Measurements from ENCODE around the gene FYTTD1. TPM values are rescaled to one million over a fixed set of nuclear protein-coding genes. Genes with fewer than 3 reads are reported as not detected.

FYTTD1 gene
- total RNA-seq, 1 experiment from 2014 or later = 94.6 TPM

GRCh38 chr3:197736491-197737318, 13.0 kb upstream of the FYTTD1 start, which contains the start of gene RUBCN:
TSS of gene RUBCN (minus strand) at chr3:197736904. CDS start at chr3:197736719, 185 bp downstream.
- DNase-seq (ENCODE audit: low spot score) = peak; percentile 96
- in situ Hi-C loops (cut with HindIII; ENCODE audit: low sequenced_read_pairs) = no loop called here

- in situ Hi-C loops (cut with HindIII; ENCODE audit: low sequenced_read_pairs) = no loop called here
- no peak for DNase-seq (ENCODE audit: low spot score)
These were observed 12.4 kb upstream of the FYTTD1 start for GRCh38 chr3:197737319-197737649.

DNA sequence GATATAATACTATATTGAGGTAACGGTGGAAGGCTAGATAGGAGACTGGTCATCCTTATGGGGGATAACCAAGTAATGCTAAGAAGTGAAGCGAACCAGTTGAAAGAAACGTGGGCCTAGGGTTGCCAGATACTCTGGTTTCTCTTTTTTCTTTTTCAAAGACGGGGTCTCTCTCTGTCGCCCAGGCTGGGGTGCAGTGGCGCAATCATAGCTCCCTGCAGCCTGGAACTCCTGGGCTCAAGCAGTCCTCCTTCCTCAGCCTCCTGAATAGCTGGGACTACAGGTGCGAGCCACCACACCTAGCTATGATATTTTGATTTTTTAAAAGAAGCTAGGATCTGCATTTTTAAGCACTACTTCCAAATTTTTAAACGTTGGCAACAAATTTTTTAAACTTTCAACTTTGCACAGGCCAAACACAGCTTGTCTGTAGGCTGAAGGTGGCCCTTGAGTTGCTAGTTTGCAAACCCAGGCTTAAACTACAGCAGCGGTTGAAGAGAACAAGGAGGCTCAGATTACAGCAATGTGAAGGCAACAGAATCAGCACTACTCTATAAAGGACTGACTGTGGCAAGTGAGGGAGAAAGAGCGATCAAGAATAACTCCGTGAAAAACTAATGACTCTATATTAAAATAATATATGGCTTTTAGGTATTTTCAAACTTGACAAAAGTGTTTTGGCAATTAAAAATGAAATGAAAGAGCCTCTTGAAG, 11.8 kb upstream of the FYTTD1 start:
- in situ Hi-C loops (cut with HindIII; ENCODE audit: low sequenced_read_pairs) = no loop called here
- no peak for DNase-seq (ENCODE audit: low spot score)

DNA sequence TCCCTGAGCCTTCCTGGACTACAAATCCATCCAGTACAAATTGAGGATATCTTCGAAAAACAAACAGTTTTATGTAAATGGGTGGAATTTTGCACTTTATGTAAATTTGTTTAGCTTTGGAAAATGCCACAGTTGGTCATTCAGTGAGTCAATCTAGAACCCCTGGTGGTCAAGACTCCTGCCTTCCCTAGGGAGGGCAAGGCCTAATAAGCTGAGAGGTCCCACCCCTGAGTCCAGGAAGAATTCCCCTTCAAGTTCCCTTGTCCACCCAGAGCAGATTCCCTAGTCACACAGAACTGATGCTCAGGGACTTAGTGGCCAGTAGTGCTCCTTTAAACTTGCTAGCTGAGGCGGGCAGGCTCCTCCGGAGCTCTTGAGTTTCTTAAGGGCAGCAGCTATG, 6.9 kb upstream of the FYTTD1 start:
- no peak for DNase-seq (ENCODE audit: low spot score)

GRCh38 chr3:197746209-197746608, 3.5 kb upstream of the FYTTD1 start:
- DNase-seq (ENCODE audit: low spot score) = no peak
- in situ Hi-C loops (cut with HindIII; ENCODE audit: low sequenced_read_pairs) = no loop called here

More for the DNA sequence above, 6.9 kb upstream of the FYTTD1 start:
- in situ Hi-C loops (cut with HindIII; ENCODE audit: low sequenced_read_pairs) = no loop called here

- DNase-seq (ENCODE audit: low spot score) = peak; percentile 32
- in situ Hi-C loops (cut with HindIII; ENCODE audit: low sequenced_read_pairs) = no loop called here
These were observed 2.9 kb upstream of the FYTTD1 start for GRCh38 chr3:197746801-197747237.

DNA sequence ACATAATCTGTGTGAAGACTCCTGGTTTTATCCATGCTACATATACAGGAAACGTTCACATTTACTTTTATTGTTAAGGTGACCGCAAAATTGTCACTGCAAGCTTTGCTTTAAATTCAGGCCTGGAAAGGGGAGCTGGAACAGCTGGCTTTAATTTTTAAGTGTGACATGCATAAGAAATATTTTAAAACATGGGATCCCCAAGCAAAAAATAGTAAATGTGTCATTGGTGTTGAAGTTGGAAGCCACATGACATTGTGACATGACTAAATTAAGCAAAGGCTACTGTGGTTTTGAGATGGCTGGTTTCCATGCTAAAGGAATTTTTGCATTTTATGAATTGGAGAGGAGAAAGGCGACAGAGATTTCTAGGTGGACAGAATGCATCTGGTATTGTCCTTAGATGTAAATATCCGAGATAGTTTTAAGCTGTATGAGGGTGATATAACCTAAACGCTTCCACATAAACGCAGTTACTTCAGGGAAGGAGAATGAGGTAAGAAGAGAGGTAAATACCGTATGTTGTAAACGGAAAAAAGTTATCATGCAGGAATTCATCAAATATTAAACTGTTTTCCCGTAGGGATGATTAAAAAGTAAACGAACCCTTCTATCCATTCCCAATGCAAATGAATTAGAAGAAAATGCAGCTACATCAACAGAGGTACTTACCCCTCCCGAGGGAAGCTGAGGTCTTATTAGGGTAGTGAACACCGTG, 927 bp upstream of the FYTTD1 start:
- in situ Hi-C loops (cut with HindIII; ENCODE audit: low sequenced_read_pairs) = no loop called here
- DNase-seq (ENCODE audit: low spot score) = peak; percentile 69

DNA sequence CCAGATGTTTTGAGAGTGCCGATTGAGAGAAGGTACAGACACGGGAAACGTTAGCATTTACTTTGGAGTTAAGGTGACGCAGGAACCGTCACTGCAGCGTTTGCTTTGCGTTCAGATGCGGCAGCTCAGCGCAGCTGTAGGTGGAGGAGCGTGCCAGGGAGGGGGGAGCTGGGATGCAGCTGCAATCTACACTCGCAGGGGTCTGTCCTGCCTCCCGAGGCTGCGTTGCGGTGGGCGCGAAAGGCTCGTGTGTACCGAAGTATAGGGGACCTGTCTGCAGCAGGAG, 425 bp upstream of the FYTTD1 start:
- no peak for DNase-seq (ENCODE audit: low spot score)
- in situ Hi-C loops (cut with HindIII; ENCODE audit: low sequenced_read_pairs) = no loop called here

- in situ Hi-C loops (cut with HindIII; ENCODE audit: low sequenced_read_pairs) = no loop called here
- DNase-seq (ENCODE audit: low spot score) = peak; percentile 70
These were observed 731 bp downstream of the FYTTD1 start for GRCh38 chr3:197750396-197750831.

DNA sequence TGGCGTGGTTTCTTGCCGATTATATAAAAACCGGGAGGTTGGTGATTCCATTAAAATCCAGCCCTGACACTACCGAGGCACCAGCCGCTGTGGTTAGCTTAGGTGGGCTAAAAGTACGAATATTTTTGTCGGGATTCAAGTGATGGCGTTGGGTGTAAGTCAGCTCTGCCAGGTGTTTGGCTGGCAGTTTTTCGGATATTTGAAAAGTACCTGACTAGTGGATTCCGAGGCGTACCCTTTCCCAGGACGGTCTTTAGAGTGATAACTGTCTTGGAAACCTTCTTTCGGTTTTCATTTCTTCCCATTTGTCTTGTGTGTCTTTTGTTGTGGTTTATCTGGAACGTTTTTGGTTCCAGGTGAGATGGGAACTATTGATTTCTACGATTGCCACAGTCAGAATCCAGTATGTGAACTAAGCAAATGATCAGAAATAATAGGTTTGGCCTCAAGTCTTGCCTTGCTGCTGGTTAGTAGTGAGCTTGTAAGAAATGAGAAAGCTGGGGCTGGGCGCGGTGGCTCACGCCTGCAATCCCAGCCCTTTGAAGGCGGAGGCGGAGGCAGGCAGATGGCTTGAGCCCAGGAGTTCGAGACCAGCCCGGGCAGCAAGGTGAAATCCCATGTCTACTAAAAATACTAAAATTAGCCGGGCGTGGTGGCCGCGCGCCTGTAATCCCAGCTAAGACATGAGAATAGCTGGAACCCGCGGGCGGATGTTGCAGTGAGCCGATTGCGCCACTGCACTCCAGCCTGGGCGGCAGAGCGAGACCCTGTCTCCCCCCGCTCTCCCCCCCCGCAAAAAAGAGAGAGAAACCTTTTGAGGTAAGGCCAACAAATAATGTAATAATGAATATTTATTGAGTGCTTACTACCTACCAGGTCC, 1.4 kb downstream of the FYTTD1 start:
- in situ Hi-C loops (cut with HindIII; ENCODE audit: low sequenced_read_pairs) = no loop called here
- peak; percentile 52 for DNase-seq (ENCODE audit: low spot score)

DNA sequence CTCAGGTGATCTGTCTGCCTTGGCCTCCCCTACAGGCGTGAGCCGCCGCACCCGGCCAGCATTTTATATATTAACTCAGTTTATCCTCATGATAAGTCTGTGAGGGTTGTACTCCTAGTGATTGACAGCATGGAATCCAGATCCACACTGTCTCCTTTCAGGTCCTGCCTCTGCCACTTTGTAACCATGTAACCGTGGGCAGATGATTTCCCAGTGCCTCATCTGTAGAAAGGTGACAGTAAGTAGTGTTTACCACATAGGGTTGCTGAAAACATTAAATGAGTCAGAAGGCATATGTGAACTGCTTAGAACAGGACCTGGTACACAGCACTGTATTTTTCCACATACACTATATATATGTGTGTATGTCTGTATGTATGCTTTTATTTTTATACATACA, 2.4 kb downstream of the FYTTD1 start:
- DNase-seq (ENCODE audit: low spot score) = no peak
- in situ Hi-C loops (cut with HindIII; ENCODE audit: low sequenced_read_pairs) = no loop called here

- in situ Hi-C loops (cut with HindIII; ENCODE audit: low sequenced_read_pairs) = no loop called here
- no peak for DNase-seq (ENCODE audit: low spot score)
These were observed 3.6 kb downstream of the FYTTD1 start for GRCh38 chr3:197753263-197753662.

DNA sequence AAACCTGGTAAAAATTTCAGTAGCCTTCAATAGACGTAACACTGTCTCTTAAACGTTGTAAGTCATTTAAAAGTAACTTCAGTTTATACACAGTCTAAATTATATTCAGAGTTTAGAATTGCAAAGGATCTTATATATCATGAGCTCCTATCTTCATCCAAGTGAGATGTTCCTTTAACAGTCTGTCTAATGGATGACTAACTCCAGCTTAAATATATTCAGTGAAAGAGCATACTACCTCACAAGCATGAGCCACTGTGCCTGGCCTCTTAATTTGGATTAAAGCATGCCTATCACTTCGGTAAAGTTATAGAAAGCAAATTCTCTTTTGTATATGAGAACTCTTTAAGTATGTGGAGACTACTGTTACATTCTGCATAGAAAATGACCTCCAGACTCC, 7.0 kb downstream of the FYTTD1 start:
- DNase-seq (ENCODE audit: low spot score) = no peak
- in situ Hi-C loops (cut with HindIII; ENCODE audit: low sequenced_read_pairs) = no loop called here

DNA sequence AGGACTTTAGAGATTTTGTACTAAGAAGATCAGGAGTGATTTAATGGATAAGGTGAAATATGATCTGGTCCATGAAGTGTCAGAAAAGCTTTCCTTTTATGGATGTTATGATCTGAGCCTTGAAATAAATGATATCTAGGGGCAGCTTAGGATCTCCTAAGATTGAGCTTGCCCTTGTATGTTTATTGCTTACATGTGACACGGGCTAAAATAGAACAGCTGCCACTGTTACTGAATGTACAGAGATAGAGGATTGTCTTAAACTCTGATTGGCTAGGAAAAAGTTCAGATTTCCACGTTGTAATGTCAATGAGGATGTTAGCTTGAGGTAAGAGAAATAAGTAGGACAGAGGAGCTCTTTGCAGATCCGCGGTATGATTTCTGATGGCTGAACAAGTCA, 8.8 kb downstream of the FYTTD1 start:
- no peak for DNase-seq (ENCODE audit: low spot score)
- in situ Hi-C loops (cut with HindIII; ENCODE audit: low sequenced_read_pairs) = no loop called here

DNA sequence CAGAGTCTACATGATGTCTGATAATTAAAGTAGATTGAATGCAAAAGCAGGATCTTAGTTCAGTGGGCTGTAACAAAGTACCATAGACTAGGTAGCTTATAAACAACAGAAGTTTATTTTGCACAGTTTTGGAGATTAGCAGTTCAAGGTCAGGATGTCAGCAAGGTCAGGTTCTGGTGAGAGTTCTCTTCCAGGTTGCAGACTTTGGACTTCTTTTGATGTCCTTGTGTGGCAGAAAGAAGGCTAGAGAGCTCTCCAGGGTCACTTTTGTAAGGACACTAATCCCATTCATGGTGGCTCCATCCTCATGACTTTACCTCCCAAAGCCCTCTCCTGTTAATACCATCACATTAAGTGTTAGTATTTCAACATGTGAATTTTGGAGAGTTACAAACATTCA, 12.1 kb downstream of the FYTTD1 start:
- in situ Hi-C loops (cut with HindIII; ENCODE audit: low sequenced_read_pairs) = no loop called here

GRCh38 chr3:197775317-197775716, 25.6 kb downstream of the FYTTD1 start:
- DNase-seq (ENCODE audit: low spot score) = no peak

More for the DNA sequence above, 12.1 kb downstream of the FYTTD1 start:
- no peak for DNase-seq (ENCODE audit: low spot score)

GRCh38 chr3:197782230-197782629, 32.5 kb downstream of the FYTTD1 start:
- in situ Hi-C loops (cut with HindIII; ENCODE audit: low sequenced_read_pairs) = no loop called here
- DNase-seq (ENCODE audit: low spot score) = no peak

More at GRCh38 chr3:197775317-197775716, 25.6 kb downstream of the FYTTD1 start:
- in situ Hi-C loops (cut with HindIII; ENCODE audit: low sequenced_read_pairs) = no loop called here

DNA sequence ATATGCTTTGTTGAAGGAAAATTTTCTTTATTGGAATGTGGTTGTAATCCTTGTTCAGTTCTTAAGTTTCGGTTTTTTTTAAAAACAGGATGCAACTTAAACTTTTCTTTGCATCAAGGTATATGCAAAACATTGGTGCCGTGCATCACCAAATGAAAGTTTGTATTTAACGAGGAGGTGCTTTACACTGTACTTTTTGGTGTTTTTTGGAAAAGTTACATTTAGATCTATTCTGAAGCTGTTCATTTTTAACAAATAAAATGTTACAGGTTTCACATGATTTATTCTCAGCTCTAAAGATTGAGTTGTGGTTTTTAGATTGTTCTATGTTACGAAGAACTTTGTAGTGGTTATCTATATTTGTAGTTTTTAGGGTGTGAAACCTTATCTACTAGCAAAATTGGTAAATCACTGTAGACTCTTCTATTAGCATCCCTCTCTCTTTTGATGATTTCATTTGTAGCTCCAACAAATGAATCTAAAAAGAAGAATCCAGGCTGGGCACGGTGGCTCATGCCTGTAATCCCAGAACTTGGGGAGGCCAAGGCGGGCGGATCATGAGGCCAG, 34.4 kb downstream of the FYTTD1 start:
- in situ Hi-C loops (cut with HindIII; ENCODE audit: low sequenced_read_pairs) = no loop called here
- DNase-seq (ENCODE audit: low spot score) = no peak

DNA sequence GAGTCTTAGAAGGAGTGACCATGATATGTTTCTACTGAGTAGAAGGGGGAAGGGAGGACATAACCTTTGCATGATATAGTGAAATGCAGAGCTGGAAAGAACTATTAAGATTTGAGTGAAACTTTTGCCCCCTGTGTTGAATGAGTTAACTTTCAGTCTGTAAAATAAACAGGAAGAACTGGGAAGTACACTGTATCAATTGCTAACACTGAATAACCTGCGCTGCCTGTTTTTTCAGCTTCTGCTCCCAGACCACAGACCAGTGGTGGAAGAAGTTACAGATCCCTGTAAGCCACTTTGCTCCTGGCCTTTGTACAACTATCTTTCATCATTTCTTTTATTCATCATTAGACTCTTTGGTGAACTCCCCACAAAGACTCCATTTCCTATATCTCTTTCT, 37.7 kb downstream of the FYTTD1 start:
- in situ Hi-C loops (cut with HindIII; ENCODE audit: low sequenced_read_pairs) = no loop called here
- no peak for DNase-seq (ENCODE audit: low spot score)
